ENCODE measurements around the gene PDCD2L.
"Not testable (repeated sequence)": the region's sequence is repeated elsewhere in the genome, so short reads cannot be mapped to it uniquely, and the experiment has no call there.

Gene PDCD2L

DNA sequence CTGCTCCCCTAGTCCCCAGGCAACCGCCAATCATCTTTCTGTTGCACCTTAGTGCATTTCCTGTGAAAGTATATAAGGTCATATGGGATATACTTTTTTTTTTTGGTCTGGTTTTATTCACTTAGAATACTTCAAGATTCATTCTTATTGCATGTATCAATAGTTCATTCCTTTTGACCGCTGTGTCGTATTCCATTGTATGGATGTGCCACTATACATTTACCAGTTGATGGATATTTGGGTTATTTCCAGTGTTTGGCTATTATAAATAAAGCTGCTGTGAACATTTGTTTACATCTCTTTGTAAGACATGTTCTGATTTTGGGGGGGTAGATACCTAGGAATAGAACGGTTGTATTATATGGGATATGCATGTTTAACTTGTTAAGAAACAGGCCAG is 14.1 kb downstream of the PDCD2L start:
- DNase-seq (ENCODE audit: low read depth): no peak

- DNase-seq (ENCODE audit: low read depth): no peak
These were observed 22.0 kb downstream of the PDCD2L start for GRCh38 chr19:34426096-34426661.

DNA sequence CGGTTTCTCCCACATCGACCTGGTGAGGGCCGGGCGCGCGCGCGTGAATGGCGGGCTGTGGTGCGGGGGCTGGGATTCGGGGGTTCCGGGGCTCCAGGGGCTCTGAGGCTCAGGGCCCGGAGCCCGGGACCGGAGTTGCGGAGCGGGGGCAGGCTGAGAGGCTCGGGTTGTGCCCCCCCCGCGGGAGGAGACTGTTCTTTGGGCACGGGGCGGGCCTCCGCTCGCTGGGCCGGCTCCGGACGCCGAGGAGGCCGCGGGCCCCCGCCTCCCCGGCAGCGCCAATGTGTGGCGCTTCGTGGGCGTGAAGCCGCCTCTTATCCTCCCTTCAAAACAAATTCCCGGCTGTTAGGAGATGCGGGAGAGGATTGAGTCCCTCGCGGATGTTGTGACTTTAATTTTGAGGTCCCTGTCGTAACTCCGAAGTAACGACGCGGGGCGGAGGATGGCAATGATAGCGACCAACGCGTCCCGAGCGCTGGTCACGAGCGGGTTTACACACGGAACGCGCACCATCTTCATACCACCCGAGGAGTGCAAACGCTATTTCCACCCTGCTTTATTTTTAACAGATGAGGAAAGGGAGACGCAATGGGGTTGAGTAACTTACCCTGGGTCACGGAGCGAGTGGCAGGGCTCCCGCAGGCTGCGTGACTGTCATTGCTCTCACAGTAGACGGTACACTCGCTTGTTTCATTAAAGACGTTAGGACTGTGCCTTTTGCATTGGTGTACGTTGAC is 24.5 kb downstream of the PDCD2L start:
- peak; percentile 8 for DNase-seq (ENCODE audit: low read depth)

GRCh38 chr19:34429553-34429952 is 25.4 kb downstream of the PDCD2L start:
- DNase-seq (ENCODE audit: low read depth): no peak

- DNase-seq (ENCODE audit: low read depth): no peak
These were observed 26.8 kb downstream of the PDCD2L start for GRCh38 chr19:34430738-34431625.

DNA sequence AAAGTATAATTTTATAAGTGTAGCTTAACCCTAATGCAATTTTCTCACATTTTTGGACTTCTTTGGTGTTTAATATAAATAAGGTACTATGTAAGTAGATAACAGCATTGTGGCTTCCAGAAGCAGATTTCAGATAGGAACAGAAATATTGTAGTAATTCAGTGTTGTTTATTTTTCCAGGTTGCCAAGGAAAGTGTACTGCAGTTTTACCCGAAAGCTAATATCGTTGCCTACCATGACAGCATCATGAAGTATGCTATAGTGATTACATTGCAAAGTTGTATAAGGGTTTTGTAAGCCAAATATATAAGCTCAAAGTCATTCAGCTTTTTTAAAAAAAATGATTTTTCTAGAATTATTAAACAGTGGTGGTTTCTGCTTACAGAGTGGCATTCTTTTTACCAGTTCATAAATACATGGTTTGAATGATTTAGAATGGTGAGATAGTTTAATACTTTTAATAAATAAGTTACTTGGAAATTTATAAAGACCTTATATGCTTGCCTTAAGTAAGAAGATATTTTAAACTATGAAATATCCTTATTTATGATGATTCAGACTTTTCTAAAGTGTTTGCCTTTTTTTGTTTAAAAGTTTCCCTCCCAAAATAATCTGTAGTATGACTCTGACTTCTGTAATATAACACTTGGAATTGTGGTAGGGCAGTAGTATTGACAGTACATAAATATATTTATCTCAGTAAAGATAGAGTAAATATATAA is 27.6 kb downstream of the PDCD2L start:
- no peak for DNase-seq (ENCODE audit: low read depth)

- DNase-seq (ENCODE audit: low read depth): no peak
These were observed 28.6 kb downstream of the PDCD2L start for GRCh38 chr19:34432797-34433196.

GRCh38 chr19:34436716-34437115 is 32.5 kb downstream of the PDCD2L start:
- DNase-seq (ENCODE audit: low read depth): no peak

DNA sequence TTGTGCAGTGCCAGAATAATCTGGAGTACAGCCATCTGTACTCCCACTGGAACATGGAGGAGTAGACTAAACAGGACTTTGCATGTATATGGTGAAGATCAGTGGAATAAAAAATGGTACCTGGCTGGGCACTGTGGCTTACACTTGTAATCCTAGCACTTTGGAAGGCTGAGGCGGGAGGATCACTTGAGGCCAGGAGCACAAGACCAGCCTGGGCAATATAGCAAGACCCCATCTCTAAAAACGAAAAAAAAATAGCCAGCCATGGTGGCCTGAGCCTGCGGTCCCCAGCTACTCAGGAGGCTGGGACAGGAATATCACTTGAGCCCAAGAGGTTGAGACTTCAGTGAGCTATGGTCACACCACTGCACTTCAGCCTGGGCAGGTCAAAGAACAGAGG is 44.0 kb downstream of the PDCD2L start:
- no peak for DNase-seq (ENCODE audit: low read depth)

DNA sequence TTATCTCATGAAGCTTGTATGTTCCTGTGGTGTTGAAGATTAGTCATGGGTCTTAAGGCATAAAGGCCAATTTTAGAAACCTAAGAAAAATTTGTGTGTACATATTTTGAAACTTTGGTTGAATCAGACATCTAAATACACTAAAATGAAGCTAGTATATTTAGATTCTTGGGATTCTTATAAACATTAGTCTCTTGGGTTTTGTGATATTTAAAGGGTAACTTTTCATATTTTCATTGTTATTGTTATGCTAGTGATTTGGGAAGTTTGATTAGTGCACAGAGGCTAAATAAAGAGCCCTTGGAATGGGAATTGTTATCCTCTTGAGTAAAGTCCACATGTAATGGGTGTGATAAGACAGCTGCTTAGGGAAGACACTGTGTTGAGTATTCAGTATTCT is 48.5 kb downstream of the PDCD2L start:
- no peak for DNase-seq (ENCODE audit: low read depth)

DNA sequence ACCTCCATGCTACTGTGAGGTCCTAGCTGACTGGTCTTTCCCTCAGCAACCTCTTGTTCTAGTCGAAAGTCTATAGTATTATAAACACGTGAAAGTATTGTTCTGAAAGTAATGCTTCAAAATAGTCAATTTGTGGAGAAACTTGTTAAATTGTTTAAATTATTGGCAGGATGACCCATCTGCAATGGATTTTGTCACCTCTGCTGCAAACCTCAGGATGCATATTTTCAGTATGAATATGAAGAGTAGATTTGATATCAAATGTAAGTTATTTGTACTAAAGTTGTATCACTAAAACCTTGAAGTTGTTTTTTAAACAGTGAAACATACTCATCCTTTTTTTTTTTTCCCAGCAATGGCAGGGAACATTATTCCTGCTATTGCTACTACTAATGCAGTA is 49.9 kb downstream of the PDCD2L start:
- no peak for DNase-seq (ENCODE audit: low read depth)

GRCh38 chr19:34454685-34455084 is 50.5 kb downstream of the PDCD2L start:
- DNase-seq (ENCODE audit: low read depth): no peak

DNA sequence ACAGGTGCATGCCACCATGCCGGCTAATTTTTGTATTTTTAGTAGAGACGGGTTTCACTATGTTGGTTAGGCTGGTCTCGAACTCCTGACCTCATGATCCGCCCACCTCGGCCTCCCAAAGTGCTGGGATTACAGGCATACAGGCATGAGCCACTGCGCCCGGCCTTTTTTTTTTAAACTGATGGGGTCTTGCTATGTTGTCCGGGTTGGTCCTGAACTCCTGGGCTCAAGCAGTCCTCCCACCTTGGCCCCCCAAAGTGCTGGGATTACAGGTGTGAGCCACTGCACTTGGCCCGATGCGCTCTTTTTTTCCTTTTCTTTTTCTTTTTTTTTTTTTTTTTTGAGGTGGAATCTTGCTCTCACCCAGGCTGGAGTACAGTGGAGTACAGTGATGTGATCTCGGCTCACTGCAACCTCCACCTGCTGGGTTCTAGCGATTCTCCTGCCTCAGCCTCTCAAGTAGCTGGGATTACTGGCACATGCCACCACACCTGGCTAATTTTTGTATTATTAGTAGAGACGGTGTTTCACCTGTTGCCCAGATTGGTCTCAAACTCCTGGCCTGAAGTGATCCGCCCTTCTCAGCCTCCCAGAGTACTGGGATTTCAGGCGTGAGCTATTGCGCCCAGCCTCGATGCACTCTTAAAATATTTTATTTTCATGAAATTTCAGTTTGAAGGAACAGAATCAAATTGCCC is 51.7 kb downstream of the PDCD2L start:
- DNase-seq (ENCODE audit: low read depth): not testable (repeated sequence)

DNA sequence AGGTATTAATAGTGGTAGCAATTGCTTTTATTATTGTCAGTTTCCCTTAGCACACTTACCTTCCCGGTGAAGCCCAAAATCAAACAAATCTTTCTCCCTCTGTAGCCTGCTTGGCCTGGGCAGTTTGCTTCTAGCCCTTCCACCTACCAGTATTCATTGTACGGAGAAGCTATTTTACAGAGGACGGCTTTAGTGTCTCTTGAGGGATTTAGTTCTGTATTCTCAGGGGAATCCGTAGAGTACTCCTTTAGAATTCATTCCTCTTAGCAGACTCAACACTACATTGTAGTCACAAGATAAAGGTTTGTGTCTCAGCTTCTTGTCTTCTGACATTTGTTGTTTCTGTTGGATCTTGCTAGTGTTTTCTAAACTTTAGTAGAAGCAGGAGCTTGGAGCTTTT is 53.2 kb downstream of the PDCD2L start:
- DNase-seq (ENCODE audit: low read depth): no peak

DNA sequence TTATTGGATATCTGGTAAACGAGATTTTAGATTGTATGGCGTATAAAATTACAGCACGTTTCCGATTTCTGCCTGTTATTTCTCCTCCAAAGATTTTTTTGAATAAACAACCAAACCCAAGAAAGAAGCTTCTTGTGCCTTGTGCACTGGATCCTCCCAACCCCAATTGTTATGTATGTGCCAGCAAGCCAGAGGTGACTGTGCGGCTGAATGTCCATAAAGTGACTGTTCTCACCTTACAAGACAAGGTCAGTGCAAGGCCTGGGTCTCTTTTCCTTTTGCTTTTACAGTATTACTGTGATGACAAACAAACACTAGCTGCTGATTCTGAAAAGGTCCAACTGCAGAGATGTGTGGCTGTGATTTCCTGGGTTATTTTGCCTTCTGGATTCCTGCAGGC is 54.5 kb downstream of the PDCD2L start:
- DNase-seq (ENCODE audit: low read depth): no peak

GRCh38 chr19:34459614-34460013 is 55.4 kb downstream of the PDCD2L start:
- DNase-seq (ENCODE audit: low read depth): no peak

DNA sequence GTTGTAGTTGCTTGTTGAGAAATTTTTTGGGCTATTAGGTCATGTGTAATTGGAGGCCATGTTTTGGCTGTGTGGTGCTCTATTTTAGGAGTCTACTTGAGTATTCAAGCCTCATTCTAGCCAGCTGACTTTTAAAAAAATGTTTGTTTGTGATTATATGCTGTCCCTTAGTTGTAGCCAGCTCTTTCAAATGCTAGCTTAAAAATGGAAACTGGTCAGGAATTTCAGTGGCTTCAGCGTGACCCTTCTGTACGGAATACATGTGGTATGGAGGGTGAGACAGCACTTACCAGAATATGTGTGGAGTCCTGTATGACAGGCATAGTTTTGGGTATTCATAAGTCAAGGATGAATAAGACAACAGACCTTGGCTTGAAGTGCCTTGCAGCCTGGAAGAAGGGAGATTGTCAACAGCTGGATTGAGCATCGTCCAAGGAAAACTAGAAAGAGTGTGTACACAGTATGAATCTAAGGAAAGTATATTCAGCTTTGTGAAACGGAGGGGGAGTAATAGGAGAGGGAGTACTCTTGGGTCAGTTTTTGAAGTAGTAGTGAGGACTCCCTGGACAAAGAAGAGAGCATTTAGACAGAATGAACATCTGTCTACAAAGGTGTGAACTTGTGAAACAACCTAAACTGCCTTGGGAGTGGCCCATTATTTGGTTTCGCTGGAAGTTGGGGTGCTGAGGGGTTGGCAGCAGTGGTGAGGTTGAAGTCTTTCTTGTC is 57.3 kb downstream of the PDCD2L start:
- DNase-seq (ENCODE audit: low read depth): no peak

DNA sequence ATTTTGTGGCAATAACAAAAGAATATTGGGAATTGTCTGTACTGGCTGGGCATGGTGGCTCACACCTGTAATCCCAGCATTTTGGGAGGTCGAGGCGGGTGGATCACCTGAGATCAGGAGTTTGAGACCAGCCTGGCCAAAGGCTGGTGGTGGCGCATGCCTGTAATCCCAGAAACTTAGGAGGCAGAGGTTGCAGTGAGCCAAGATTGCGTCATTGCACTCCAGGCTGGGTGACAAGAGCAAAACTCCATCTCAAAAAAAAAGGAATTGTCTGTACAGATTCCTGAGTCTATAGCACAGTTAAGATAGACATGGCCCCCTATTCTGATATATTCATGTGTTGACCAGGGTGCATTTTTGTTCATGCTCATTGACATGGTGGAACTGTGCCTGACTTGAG is 60.6 kb downstream of the PDCD2L start:
- not testable (repeated sequence) for DNase-seq (ENCODE audit: low read depth)

DNA sequence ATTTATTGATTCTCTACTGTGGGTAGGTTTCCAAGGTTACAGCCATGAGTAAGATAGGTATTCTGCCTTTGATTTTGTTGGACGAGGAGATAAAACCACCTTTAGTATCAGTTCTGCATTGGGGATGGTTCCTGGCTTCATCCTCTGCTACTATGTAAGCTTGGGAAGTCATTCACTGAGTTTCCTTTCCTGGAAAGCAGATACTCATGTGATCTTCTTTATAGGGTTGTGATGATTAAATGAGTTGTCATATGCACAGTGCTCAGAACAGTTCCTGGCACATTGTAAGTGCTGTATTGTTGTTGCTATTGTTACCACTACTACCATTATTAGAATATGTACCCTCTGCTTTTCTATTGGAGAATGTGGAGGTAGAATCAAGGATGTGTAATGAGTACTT is 64.2 kb downstream of the PDCD2L start:
- no peak for DNase-seq (ENCODE audit: low read depth)

DNA sequence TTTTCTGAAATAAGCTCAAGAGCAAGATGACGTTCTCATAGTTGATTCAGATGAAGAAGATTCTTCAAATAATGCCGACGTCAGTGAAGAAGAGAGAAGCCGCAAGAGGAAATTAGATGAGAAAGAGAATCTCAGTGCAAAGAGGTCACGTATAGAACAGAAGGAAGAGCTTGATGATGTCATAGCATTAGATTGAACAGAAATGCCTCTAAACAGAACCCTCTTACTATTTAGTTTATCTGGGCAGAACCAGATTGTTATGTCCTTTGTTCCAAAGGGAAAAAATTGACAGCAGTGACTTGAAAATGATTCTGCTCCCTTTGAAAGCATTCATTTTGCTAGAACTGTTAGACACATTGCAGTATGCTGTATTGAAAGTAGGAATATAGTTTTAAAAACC is 64.8 kb downstream of the PDCD2L start:
- not testable (repeated sequence) for DNase-seq (ENCODE audit: low read depth)
